LHCN-M2 (cell line): ENCODE measurements around the gene MUC21. TPM values are rescaled to one million over a fixed set of nuclear protein-coding genes. Genes with fewer than 3 reads are reported as not detected.

ENCODE experiments used
- DNase-seq: peaks from one replicate; pipeline ENCODE4 v3.0.0-alpha.2; 2012; ENCODE audit warnings: low read depth
- polyA plus RNA-seq: library from polyadenylated mRNA; unstranded; fragments of >200 nt; gene quantifications from one replicate; pipeline ENCODE4 v1.2.1, GENCODE V29; 2012; ENCODE audit warnings: missing spikeins
- total RNA-seq: library from RNA; depleted of rRNA; stranded (reverse); fragments of >200 nt; gene quantifications from 2 replicates; pipeline ENCODE4 v1.2.3, GENCODE V29; 2014; rRNA removed

MUC21 gene
- not detected in 2 replicates for total RNA-seq
- not detected for polyA plus RNA-seq

- no peak for DNase-seq
These were observed at the start of gene MUC21 for GRCh38 chr6:30983439-30983838. TSS of gene MUC21 (plus strand) at chr6:30983718. CDS start at chr6:30983959, 241 bp downstream.

GRCh38 chr6:30935018-30935417 lies 48.5 kb upstream of the MUC21 start:
- DNase-seq = no peak

GRCh38 chr6:30937265-30937664 lies 46.3 kb upstream of the MUC21 start:
- no peak for DNase-seq

- DNase-seq = no peak
These were observed 44.8 kb upstream of the MUC21 start for GRCh38 chr6:30938730-30939129.

GRCh38 chr6:30939473-30939872 lies 44.0 kb upstream of the MUC21 start:
- no peak for DNase-seq

GRCh38 chr6:30940361-30940986 lies 43.0 kb upstream of the MUC21 start, which contains the start of gene MUCL3:
TSS of gene MUCL3 (plus strand) at chr6:30940973. CDS start at chr6:30941000, 27 bp downstream.
- DNase-seq = no peak

GRCh38 chr6:30942338-30943060 lies 41.0 kb upstream of the MUC21 start:
- peak; percentile 81 for DNase-seq

GRCh38 chr6:30944051-30944450 lies 39.5 kb upstream of the MUC21 start:
- no peak for DNase-seq

GRCh38 chr6:30945281-30945680 lies 38.2 kb upstream of the MUC21 start:
- DNase-seq = no peak

- DNase-seq = no peak
These were observed 36.3 kb upstream of the MUC21 start for GRCh38 chr6:30947231-30947630.

- no peak for DNase-seq
These were observed 34.7 kb upstream of the MUC21 start for GRCh38 chr6:30948811-30949210.

GRCh38 chr6:30951907-30952469 lies 31.5 kb upstream of the MUC21 start:
- no peak for DNase-seq

GRCh38 chr6:30954631-30955366 lies 28.7 kb upstream of the MUC21 start:
- DNase-seq = no peak

- no peak for DNase-seq
These were observed 28.0 kb upstream of the MUC21 start for GRCh38 chr6:30955367-30956042.

GRCh38 chr6:30957716-30958115 lies 25.8 kb upstream of the MUC21 start:
- DNase-seq = no peak

- peak; percentile 19 for DNase-seq
These were observed 22.4 kb upstream of the MUC21 start for GRCh38 chr6:30960907-30961673.

GRCh38 chr6:30962716-30963115 lies 20.8 kb upstream of the MUC21 start:
- no peak for DNase-seq

GRCh38 chr6:30963641-30964040 lies 19.9 kb upstream of the MUC21 start:
- peak; percentile 19 for DNase-seq

- DNase-seq = peak; percentile 43
These were observed 19.4 kb upstream of the MUC21 start for GRCh38 chr6:30964075-30964474.

GRCh38 chr6:30965140-30965601 lies 18.3 kb upstream of the MUC21 start:
- no peak for DNase-seq

GRCh38 chr6:30966154-30966553 lies 17.4 kb upstream of the MUC21 start:
- DNase-seq = no peak
